ENCODE results near the gene AGRN.

The AGRN gene

DNA sequence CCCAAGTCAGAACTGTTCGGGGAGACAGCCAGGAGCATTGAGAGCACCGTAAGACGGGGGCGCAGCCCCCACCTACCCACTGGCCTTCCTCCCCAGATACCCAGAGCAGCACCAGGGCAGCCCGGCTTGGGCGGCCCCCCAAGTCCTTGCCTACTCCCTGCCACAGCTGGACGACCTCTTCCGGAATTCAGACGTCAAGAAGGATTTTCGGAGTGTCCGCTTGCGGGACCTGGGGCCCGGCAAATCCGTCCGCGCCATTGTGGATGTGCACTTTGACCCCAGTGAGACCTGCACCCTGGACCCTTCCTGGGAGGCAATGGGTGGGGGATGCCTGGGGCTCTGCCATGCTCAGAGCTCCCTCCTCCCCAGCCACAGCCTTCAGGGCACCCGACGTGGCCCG, 27.5 kb downstream of the AGRN start:
- no peak overlapping the region for H3K9ac ChIP-seq (ENCODE audit: low read depth, low read length, poor library complexity)
- H2BK12ac ChIP-seq (ENCODE audit: low read length): no peak overlapping the region
- H2AFZ ChIP-seq (ENCODE audit: low read length): no peak overlapping the region
- no peak overlapping the region for H3K4me2 ChIP-seq (ENCODE audit: insufficient read depth, low read length, poor library complexity, severe bottlenecking)
- peaks cover 60 to 89% of the 10 kb centered on the region in 2 donors for H3K36me3 ChIP-seq (replicated peaks in 1 of 2; ENCODE audit: control insufficient read depth in 2 of 2, insufficient read depth in 2 of 2, low read length in 2 of 2)
- H3K27ac ChIP-seq (replicated peaks; ENCODE audit: low read length): no peak overlapping the region
- H2BK5ac ChIP-seq (ENCODE audit: low read length): no peak overlapping the region
- no peak overlapping the region for H2BK120ac ChIP-seq (ENCODE audit: low read depth, low read length)
- no peak overlapping the region for H2BK15ac ChIP-seq (ENCODE audit: low read length)
- no peak overlapping the region for H3K4ac ChIP-seq (ENCODE audit: low read length)
- no peaks in the 10 kb centered on the region for H3K27me3 ChIP-seq (ENCODE audit: control insufficient read depth in 3 of 3, insufficient read depth in 3 of 3, low read depth in 1 of 3, low read length in 3 of 3)
- no CpG with 5 or more reads among the region's 19 CpGs for WGBS, 2 donors (ENCODE audit: extremely low coverage in 2 of 2, insufficient read length in 2 of 2, insufficient replicate concordance in 1 of 2)
- no peaks in the 10 kb centered on the region for H3K4me1 ChIP-seq (ENCODE audit: control insufficient read depth in 2 of 2, insufficient read depth in 1 of 2, low read depth in 1 of 2, low read length in 2 of 2)
- H4K91ac ChIP-seq (ENCODE audit: low read depth, low read length, poor library complexity): no peak overlapping the region
- peaks cover 23% of the 10 kb centered on the region for H3K79me1 ChIP-seq (ENCODE audit: low read depth, low read length)
- no peak for DNase-seq (ENCODE audit: low spot score)
- no peak overlapping the region for H3K4me3 ChIP-seq (ENCODE audit: low read length in 2 of 2)
- no peak overlapping the region for H3K18ac ChIP-seq (ENCODE audit: low read length)
- H3K9me3 ChIP-seq (replicated peaks in 1 of 2; ENCODE audit: control insufficient read depth in 2 of 2, insufficient read depth in 1 of 2, low read depth in 1 of 2, low read length in 2 of 2): peaks cover 0 to 3% of the 10 kb centered on the region in 2 donors
- no peak overlapping the region for H3K14ac ChIP-seq (ENCODE audit: low read length)
- no peak overlapping the region for H3K23ac ChIP-seq (ENCODE audit: low read depth, low read length, poor library complexity)
- H4K8ac ChIP-seq (ENCODE audit: low read depth, low read length): no peak overlapping the region
- H2AK5ac ChIP-seq (ENCODE audit: low read depth, low read length): no peak overlapping the region

DNA sequence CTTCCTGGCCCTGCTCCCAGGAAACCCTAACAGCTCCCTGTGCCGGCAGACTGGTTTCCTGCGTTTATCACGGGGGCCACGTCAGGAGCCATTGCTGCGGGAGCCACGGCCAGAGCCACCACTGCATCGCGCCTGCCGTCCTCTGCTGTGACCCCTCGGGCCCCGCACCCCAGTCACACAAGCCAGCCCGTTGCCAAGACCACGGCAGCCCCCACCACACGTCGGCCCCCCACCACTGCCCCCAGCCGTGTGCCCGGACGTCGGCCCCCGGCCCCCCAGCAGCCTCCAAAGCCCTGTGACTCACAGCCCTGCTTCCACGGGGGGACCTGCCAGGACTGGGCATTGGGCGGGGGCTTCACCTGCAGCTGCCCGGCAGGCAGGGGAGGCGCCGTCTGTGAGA, 28.0 kb downstream of the AGRN start:
- Histone ChIP-seq H3K4me3 (ENCODE audit: low read length in 2 of 2) (no peak overlapping the region), H2AK5ac (ENCODE audit: low read depth, low read length) (no peak overlapping the region), H3K9ac (ENCODE audit: low read depth, low read length, poor library complexity) (no peak overlapping the region), H3K4me1 (ENCODE audit: control insufficient read depth in 2 of 2, insufficient read depth in 1 of 2, low read depth in 1 of 2, low read length in 2 of 2) (no peaks in the 10 kb centered on the region), H3K9me3 (replicated peaks in 1 of 2; ENCODE audit: control insufficient read depth in 2 of 2, insufficient read depth in 1 of 2, low read depth in 1 of 2, low read length in 2 of 2) (peaks cover 0 to 3% of the 10 kb centered on the region in 2 donors), H2AFZ (ENCODE audit: low read length) (no peak overlapping the region), H2BK120ac (ENCODE audit: low read depth, low read length) (no peak overlapping the region), H2BK12ac (ENCODE audit: low read length) (no peak overlapping the region), H2BK15ac (ENCODE audit: low read length) (no peak overlapping the region), H3K4me2 (ENCODE audit: insufficient read depth, low read length, poor library complexity, severe bottlenecking) (no peak overlapping the region), H3K27me3 (ENCODE audit: control insufficient read depth in 3 of 3, insufficient read depth in 3 of 3, low read depth in 1 of 3, low read length in 3 of 3) (no peaks in the 10 kb centered on the region), H2BK5ac (ENCODE audit: low read length) (no peak overlapping the region), H4K8ac (ENCODE audit: low read depth, low read length) (no peak overlapping the region), H3K79me1 (ENCODE audit: low read depth, low read length) (peaks cover 18% of the 10 kb centered on the region), H3K36me3 (replicated peaks in 1 of 2; ENCODE audit: control insufficient read depth in 2 of 2, insufficient read depth in 2 of 2, low read length in 2 of 2) (peaks cover 63 to 89% of the 10 kb centered on the region in 2 donors), H3K23ac (ENCODE audit: low read depth, low read length, poor library complexity) (no peak overlapping the region), H3K14ac (ENCODE audit: low read length) (no peak overlapping the region), H3K27ac (replicated peaks; ENCODE audit: low read length) (no peak overlapping the region), H4K91ac (ENCODE audit: low read depth, low read length, poor library complexity) (no peak overlapping the region), H3K4ac (ENCODE audit: low read length) (no peak overlapping the region), H3K18ac (ENCODE audit: low read length) (no peak overlapping the region)
- DNase-seq (ENCODE audit: low spot score): no peak
- WGBS, 2 donors (ENCODE audit: extremely low coverage in 2 of 2, insufficient read length in 2 of 2, insufficient replicate concordance in 1 of 2): no CpG with 5 or more reads among the region's 25 CpGs

DNA sequence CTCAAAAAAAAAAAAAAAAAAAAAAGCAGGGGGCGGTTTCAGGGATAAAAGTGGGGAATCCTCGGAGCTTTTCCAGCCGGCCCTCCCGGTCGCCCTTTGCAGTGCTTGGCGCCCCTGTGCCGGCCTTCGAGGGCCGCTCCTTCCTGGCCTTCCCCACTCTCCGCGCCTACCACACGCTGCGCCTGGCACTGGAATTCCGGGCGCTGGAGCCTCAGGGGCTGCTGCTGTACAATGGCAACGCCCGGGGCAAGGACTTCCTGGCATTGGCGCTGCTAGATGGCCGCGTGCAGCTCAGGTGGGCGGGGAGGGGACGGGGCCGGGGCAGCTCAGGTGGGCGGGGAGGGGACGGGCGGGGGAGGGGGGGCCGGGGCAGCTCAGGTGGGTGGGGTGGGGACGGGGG, 28.8 kb downstream of the AGRN start:
- Histone ChIP-seq H3K4me1 (ENCODE audit: control insufficient read depth in 2 of 2, insufficient read depth in 1 of 2, low read depth in 1 of 2, low read length in 2 of 2) (no peaks in the 10 kb centered on the region), H3K18ac (ENCODE audit: low read length) (no peak overlapping the region), H2AK5ac (ENCODE audit: low read depth, low read length) (no peak overlapping the region), H3K27me3 (ENCODE audit: control insufficient read depth in 3 of 3, insufficient read depth in 3 of 3, low read depth in 1 of 3, low read length in 3 of 3) (no peaks in the 10 kb centered on the region), H3K4me3 (ENCODE audit: low read length in 2 of 2) (no peak overlapping the region), H3K36me3 (replicated peaks in 1 of 2; ENCODE audit: control insufficient read depth in 2 of 2, insufficient read depth in 2 of 2, low read length in 2 of 2) (peaks cover 65 to 90% of the 10 kb centered on the region in 2 donors), H3K23ac (ENCODE audit: low read depth, low read length, poor library complexity) (no peak overlapping the region), H3K9ac (ENCODE audit: low read depth, low read length, poor library complexity) (no peak overlapping the region), H2BK15ac (ENCODE audit: low read length) (no peak overlapping the region), H3K4ac (ENCODE audit: low read length) (no peak overlapping the region), H3K27ac (replicated peaks; ENCODE audit: low read length) (no peak overlapping the region), H2BK5ac (ENCODE audit: low read length) (no peak overlapping the region), H2BK120ac (ENCODE audit: low read depth, low read length) (no peak overlapping the region), H3K9me3 (replicated peaks in 1 of 2; ENCODE audit: control insufficient read depth in 2 of 2, insufficient read depth in 1 of 2, low read depth in 1 of 2, low read length in 2 of 2) (peaks cover 0 to 3% of the 10 kb centered on the region in 2 donors), H3K79me1 (ENCODE audit: low read depth, low read length) (peaks cover 14% of the 10 kb centered on the region), H3K4me2 (ENCODE audit: insufficient read depth, low read length, poor library complexity, severe bottlenecking) (no peak overlapping the region), H2AFZ (ENCODE audit: low read length) (no peak overlapping the region), H3K14ac (ENCODE audit: low read length) (no peak overlapping the region), H4K91ac (ENCODE audit: low read depth, low read length, poor library complexity) (no peak overlapping the region), H2BK12ac (ENCODE audit: low read length) (no peak overlapping the region), H4K8ac (ENCODE audit: low read depth, low read length) (no peak overlapping the region)
- DNase-seq (ENCODE audit: low spot score): no peak
- WGBS, 2 donors (ENCODE audit: extremely low coverage in 2 of 2, insufficient read length in 2 of 2, insufficient replicate concordance in 1 of 2): no CpG with 5 or more reads among the region's 28 CpGs

DNA sequence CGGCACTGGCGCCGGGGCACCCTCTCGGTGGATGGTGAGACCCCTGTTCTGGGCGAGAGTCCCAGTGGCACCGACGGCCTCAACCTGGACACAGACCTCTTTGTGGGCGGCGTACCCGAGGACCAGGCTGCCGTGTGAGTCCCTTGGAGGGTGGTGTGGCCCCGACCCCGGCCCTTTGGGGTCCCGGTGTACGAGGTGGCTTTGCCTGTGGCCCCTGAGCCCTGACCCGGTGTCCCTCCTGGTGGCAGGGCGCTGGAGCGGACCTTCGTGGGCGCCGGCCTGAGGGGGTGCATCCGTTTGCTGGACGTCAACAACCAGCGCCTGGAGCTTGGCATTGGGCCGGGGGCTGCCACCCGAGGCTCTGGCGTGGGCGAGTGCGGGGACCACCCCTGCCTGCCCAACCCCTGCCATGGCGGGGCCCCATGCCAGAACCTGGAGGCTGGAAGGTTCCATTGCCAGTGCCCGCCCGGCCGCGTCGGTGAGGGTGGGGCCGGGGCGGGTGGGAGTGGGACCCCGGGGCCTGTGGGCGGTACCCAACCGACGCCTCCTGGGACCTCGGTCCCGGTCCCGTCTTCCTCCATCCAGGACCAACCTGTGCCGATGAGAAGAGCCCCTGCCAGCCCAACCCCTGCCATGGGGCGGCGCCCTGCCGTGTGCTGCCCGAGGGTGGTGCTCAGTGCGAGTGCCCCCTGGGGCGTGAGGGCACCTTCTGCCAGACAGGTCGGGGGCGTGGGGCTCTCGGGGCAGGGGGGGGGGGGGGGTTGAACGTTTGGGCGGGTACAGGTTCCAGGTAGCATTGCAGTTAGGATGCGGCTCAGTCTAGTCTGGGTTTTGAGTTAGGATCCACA, 29.6 kb downstream of the AGRN start:
- H3K4me1 ChIP-seq (ENCODE audit: control insufficient read depth in 2 of 2, insufficient read depth in 1 of 2, low read depth in 1 of 2, low read length in 2 of 2): no peaks in the 10 kb centered on the region
- no peak overlapping the region for H3K23ac ChIP-seq (ENCODE audit: low read depth, low read length, poor library complexity)
- no peak overlapping the region for H4K8ac ChIP-seq (ENCODE audit: low read depth, low read length)
- H3K18ac ChIP-seq (ENCODE audit: low read length): no peak overlapping the region
- no peak overlapping the region for H3K27ac ChIP-seq (replicated peaks; ENCODE audit: low read length)
- no peak overlapping the region for H4K91ac ChIP-seq (ENCODE audit: low read depth, low read length, poor library complexity)
- H3K36me3 ChIP-seq (replicated peaks in 1 of 2; ENCODE audit: control insufficient read depth in 2 of 2, insufficient read depth in 2 of 2, low read length in 2 of 2): peaks cover 63 to 90% of the 10 kb centered on the region in 2 donors
- H2AFZ ChIP-seq (ENCODE audit: low read length): no peak overlapping the region
- H3K9me3 ChIP-seq (replicated peaks in 1 of 2; ENCODE audit: control insufficient read depth in 2 of 2, insufficient read depth in 1 of 2, low read depth in 1 of 2, low read length in 2 of 2): peaks cover 0 to 3% of the 10 kb centered on the region in 2 donors
- no peak overlapping the region for H2BK15ac ChIP-seq (ENCODE audit: low read length)
- no peak overlapping the region for H2AK5ac ChIP-seq (ENCODE audit: low read depth, low read length)
- H3K14ac ChIP-seq (ENCODE audit: low read length): no peak overlapping the region
- H3K9ac ChIP-seq (ENCODE audit: low read depth, low read length, poor library complexity): no peak overlapping the region
- H3K79me1 ChIP-seq (ENCODE audit: low read depth, low read length): peaks cover 7% of the 10 kb centered on the region
- H3K4me3 ChIP-seq (ENCODE audit: low read length in 2 of 2): no peak overlapping the region
- DNase-seq (ENCODE audit: low spot score): no peak
- H2BK12ac ChIP-seq (ENCODE audit: low read length): no peak overlapping the region
- no CpG with 5 or more reads among the region's 57 CpGs for WGBS, 2 donors (ENCODE audit: extremely low coverage in 2 of 2, insufficient read length in 2 of 2, insufficient replicate concordance in 1 of 2)
- H3K4me2 ChIP-seq (ENCODE audit: insufficient read depth, low read length, poor library complexity, severe bottlenecking): no peak overlapping the region
- no peak overlapping the region for H3K4ac ChIP-seq (ENCODE audit: low read length)
- H2BK5ac ChIP-seq (ENCODE audit: low read length): no peak overlapping the region
- H2BK120ac ChIP-seq (ENCODE audit: low read depth, low read length): no peak overlapping the region
- no peaks in the 10 kb centered on the region for H3K27me3 ChIP-seq (ENCODE audit: control insufficient read depth in 3 of 3, insufficient read depth in 3 of 3, low read depth in 1 of 3, low read length in 3 of 3)

Data from neuronal stem cell (in vitro differentiated cells).